Thoracic aorta (tissue), 2 donors: Measurements from ENCODE around the gene MRPL54. TPM values are rescaled to one million over a fixed set of nuclear protein-coding genes. Genes with fewer than 3 reads are reported as not detected.
"Not testable (repeated sequence)": the region's sequence is repeated elsewhere in the genome, so short reads cannot be mapped to it uniquely, and the experiment has no call there.

Experiments used
- ATAC-seq: fragments of 150-250 bp; one replicate; pipeline ENCODE4 v1.8.0; 2017; ENCODE audit warnings: low read depth; ENCODE audit not compliant: insufficient number of reproducible peaks, low FRiP score
- DNase-seq: peaks from one replicate; pipeline ENCODE4 v3.0.0-alpha.2; 2020; ENCODE audit warnings: low spot score
- H3K27ac ChIP-seq, 2 donors: fragments of 200-600 bp; sonication (generic); 1 replicate in 1 of 2; 2 replicates in 1 of 2; pipeline ENCODE4 v1.5.1; 2016; ENCODE audit warnings: mild to moderate bottlenecking in 2 of 2, moderate library complexity in 2 of 2
- H3K27me3 ChIP-seq: fragments of 200-600 bp; sonication (generic); replicated peaks from 2 replicates; pipeline ENCODE4 v1.6.0; 2016; ENCODE audit warnings: mild to moderate bottlenecking; ENCODE audit not compliant: insufficient read depth
- H3K36me3 ChIP-seq: fragments of 200-600 bp; sonication (generic); one replicate; pipeline ENCODE4 v1.5.1; 2016
- H3K4me1 ChIP-seq, 2 donors: fragments of 200-600 bp; sonication (generic); 1 replicate in 1 of 2; 2 replicates in 1 of 2; pipeline versions ENCODE4 v1.5.1 to v1.6.0; 2016; ENCODE audit warnings: low read depth in 2 of 2, mild to moderate bottlenecking in 1 of 2; ENCODE audit not compliant: control insufficient read depth in 1 of 2
- H3K4me3 ChIP-seq: fragments of 200-600 bp; sonication (generic); 2 replicates; pipeline ENCODE4 v1.5.1; 2016; ENCODE audit warnings: mild to moderate bottlenecking
- H3K9me3 ChIP-seq: fragments of 200-600 bp; sonication (generic); 2 replicates; pipeline ENCODE4 v1.5.1; 2016
- total RNA-seq, 2 donors: library from RNA; depleted of rRNA; stranded (reverse); fragments of >200 nt; gene quantifications; one replicate each; pipeline versions ENCODE4 v1.1.0 to v1.2.3, GENCODE V29; 2016
- TF ChIP-seq, protein P1 (sequence below): fragments of 200-600 bp; sonication (generic); IDR thresholded peaks from one replicate; pipeline ENCODE4 v1.5.1; 2019; ENCODE audit warnings: antibody characterized with exemption

The MRPL54 gene
- total RNA-seq, 2 donors from 2014 or later, result 32.4 to 56.9 TPM

DNA sequence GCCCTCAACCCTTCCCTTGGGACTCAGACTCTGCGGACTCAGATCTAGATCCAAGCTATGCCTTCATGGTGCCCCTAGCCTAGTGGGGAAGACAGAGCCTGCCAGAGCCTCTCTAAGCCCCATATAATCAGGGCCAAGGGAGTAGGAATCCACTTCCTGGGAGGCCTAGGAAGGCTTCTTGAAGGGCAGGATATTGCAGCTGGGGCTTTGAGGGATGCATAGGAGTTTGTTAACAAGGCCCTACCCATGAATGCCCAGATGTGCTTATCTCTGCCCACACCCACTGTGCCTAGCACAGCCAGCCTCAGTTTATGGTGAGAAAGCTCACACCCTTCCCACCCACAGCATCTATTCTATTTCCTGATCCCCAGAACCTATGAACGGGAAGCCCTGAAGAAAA lies 12.3 kb upstream of the MRPL54 start:
- Histone ChIP-seq H3K9me3 (no peaks in the 10 kb centered on the region), H3K4me3 (no peak overlapping the region), H3K27me3 (no peaks in the 10 kb centered on the region), H3K4me1 (no peaks in the 10 kb centered on the region), H3K36me3 (peaks cover 22% of the 10 kb centered on the region), H3K27ac (no peak overlapping the region)
- no peak for ATAC-seq
- TF ChIP-seq, protein P1, sequence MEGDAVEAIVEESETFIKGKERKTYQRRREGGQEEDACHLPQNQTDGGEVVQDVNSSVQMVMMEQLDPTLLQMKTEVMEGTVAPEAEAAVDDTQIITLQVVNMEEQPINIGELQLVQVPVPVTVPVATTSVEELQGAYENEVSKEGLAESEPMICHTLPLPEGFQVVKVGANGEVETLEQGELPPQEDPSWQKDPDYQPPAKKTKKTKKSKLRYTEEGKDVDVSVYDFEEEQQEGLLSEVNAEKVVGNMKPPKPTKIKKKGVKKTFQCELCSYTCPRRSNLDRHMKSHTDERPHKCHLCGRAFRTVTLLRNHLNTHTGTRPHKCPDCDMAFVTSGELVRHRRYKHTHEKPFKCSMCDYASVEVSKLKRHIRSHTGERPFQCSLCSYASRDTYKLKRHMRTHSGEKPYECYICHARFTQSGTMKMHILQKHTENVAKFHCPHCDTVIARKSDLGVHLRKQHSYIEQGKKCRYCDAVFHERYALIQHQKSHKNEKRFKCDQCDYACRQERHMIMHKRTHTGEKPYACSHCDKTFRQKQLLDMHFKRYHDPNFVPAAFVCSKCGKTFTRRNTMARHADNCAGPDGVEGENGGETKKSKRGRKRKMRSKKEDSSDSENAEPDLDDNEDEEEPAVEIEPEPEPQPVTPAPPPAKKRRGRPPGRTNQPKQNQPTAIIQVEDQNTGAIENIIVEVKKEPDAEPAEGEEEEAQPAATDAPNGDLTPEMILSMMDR, result no peak
- DNase-seq, result no peak

DNA sequence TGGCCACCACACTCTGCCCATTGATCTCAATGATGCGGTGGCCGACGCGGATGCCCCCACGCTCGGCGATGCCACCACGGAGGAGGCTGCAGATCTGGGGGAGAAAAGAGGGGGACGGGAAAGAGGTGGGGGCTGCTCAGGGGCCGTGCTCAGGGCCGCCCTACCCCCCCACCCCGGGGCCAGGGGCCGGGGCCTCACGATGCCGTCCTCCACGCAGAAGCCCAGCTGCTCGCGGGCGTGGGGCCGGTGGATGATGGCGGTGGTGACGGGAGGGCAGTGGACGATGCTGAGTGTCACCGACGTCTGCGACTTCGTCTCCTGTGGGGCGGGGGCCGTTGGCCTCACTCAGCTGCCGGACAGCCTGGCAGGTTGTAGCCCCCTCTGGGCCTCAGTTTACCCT lies 11.2 kb upstream of the MRPL54 start:
- no peak overlapping the region for H3K4me3 ChIP-seq
- no peaks in the 10 kb centered on the region for H3K27me3 ChIP-seq
- H3K4me1 ChIP-seq, result no peaks in the 10 kb centered on the region
- DNase-seq (no peak), ATAC-seq (no peak)
- peaks cover 22% of the 10 kb centered on the region for H3K36me3 ChIP-seq
- no peak overlapping the region for H3K27ac ChIP-seq
- H3K9me3 ChIP-seq, result no peaks in the 10 kb centered on the region
- TF ChIP-seq, protein P1, result no peak

DNA sequence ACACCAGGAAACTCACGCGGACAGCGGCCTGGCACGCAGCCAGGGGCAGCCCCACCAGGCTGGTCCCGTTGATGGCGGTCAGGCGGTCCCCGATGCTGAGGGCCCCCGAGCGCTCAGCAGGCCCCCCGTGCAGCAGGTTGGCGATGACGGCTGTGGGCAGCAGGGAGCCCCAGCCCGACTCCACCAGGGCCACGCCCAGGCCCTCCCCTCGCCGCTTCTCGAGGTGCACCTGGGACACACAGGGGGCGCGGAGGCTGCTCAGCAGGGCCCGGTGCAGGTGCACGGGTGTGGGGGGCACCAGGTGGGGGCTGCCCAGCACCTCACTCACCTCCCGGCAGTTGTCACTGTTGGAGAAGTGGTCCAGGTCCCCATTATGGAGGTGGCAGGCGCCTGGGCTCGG lies 10.0 kb upstream of the MRPL54 start:
- TF ChIP-seq, protein P1, result no peak
- DNase-seq, result no peak
- Histone ChIP-seq H3K4me1 (no peaks in the 10 kb centered on the region), H3K9me3 (no peaks in the 10 kb centered on the region), H3K4me3 (no peak overlapping the region), H3K36me3 (peaks cover 26% of the 10 kb centered on the region), H3K27me3 (no peaks in the 10 kb centered on the region), H3K27ac (no peak overlapping the region)
- no peak for ATAC-seq

DNA sequence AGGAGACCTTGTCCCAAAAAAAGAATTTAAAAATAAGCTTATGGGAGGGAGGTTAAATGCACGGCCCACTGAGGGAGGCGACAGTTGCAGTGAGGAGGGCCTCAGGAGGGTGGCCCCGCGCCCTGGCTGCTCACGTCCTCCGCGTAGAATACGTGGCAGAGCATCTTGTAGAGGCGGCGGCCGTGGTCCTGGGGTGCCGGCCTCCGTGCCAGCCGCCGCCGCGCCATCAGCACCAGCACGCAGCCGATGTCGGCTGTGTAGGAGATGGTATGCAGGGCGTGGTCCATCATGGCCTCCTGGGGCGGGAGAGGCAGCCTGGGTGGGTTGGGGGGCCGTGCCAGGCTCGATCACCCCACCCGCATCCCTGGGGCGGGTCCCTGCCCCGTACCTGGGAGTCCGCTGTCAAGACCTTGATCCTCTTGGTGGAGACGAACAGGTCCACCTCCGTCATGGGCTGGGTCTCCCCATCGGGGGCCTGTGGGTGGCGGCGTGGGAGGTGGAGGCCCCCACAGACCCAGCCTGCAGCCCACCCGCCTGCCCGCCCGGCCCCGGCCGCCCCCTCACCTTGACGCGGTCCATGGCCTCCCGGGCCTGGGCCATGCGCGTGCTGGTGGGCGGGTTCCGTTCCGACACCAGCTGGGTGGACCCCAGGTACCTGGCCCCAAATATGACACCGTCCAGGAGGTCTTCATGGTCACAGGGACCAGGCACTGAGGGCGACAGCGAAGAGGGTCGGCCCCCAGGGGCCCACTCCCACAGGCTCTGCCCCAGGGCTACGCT lies 8.7 kb upstream of the MRPL54 start:
- Histone ChIP-seq H3K4me1 (peaks cover 0 to 3% of the 10 kb centered on the region in 2 donors), H3K27me3 (no peaks in the 10 kb centered on the region), H3K36me3 (peaks cover 29% of the 10 kb centered on the region), H3K9me3 (no peaks in the 10 kb centered on the region), H3K27ac (no peak overlapping the region), H3K4me3 (no peak overlapping the region)
- TF ChIP-seq, protein P1, result no peak
- ATAC-seq, result no peak
- no peak for DNase-seq

DNA sequence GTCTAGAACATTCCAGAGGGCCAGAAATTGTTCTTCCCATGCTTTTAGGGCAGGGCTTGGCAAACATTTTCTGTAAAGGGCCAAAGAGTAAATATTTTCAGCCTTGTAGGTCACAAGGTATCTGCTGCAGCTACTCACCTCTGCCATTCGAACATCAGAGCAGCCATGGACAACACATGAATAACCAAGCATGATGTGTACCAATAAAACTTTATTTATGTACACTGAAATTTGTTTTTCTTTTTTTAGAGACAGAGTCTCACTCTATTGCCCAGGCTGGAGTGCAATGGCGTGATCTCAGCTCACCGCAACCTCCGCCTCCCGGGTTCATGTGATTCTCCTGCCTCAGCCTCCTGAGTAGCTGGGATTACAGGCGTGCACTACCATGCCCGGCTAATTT lies 4.8 kb upstream of the MRPL54 start:
- H3K9me3 ChIP-seq, ATAC-seq, H3K27ac ChIP-seq, DNase-seq, H3K27me3 ChIP-seq, H3K4me3 ChIP-seq: not testable (repeated sequence)
- Histone ChIP-seq H3K36me3 (peaks cover 13% of the 10 kb centered on the region), H3K4me1 (peaks cover 16 to 31% of the 10 kb centered on the region in 2 donors)

DNA sequence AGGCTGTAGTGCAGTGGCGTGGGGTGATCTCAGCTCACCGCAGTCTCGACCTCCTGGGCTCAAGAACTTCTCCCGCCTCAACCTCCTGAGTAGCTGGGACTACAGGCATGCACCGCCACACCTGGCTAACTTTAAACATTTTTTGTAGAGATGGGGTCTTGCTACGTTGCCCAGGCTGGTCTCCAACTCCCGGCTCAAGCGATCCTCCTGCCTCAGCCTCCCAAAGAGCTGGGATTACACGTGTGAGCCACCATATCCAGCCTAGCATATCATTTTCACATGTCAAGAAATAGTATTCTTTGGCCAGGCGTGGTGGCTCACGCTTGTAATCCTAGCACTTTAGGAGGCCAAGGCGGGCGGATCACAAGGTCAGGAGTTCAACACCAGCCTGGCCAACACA lies 4.2 kb upstream of the MRPL54 start:
- peaks cover 12% of the 10 kb centered on the region for H3K36me3 ChIP-seq
- not testable (repeated sequence) for DNase-seq, H3K9me3 ChIP-seq, H3K4me3 ChIP-seq, ATAC-seq, H3K27ac ChIP-seq, H3K27me3 ChIP-seq
- peaks cover 16 to 34% of the 10 kb centered on the region in 2 donors for H3K4me1 ChIP-seq
